Endothelial cell (in vitro differentiated cells): Measurements from ENCODE around the gene TIMP3. TPM values are rescaled to one million over a fixed set of nuclear protein-coding genes. Genes with fewer than 3 reads are reported as not detected.

Source experiments
- DNase-seq: peaks from one replicate; pipeline ENCODE4 v3.0.0; 2021; ENCODE audit warnings: low spot score
- H3K27ac Mint-ChIP-seq: one replicate; pipeline ENCODE4 v1.8.0; 2021; ENCODE audit warnings: mixed read lengths, inconsistent platforms; ENCODE audit not compliant: unreplicated experiment
- H3K27me3 Mint-ChIP-seq: one replicate; pipeline ENCODE4 v1.8.0; 2021; ENCODE audit warnings: mild to moderate bottlenecking, moderate library complexity, mixed read lengths, inconsistent platforms; ENCODE audit not compliant: unreplicated experiment
- H3K36me3 Mint-ChIP-seq: one replicate; pipeline ENCODE4 v1.8.0; 2021; ENCODE audit warnings: mild to moderate bottlenecking, low read depth, mixed read lengths, inconsistent platforms; ENCODE audit not compliant: unreplicated experiment
- H3K4me1 Mint-ChIP-seq: one replicate; pipeline ENCODE4 v1.8.0; 2021; ENCODE audit warnings: mild to moderate bottlenecking, mixed read lengths, inconsistent platforms; ENCODE audit not compliant: unreplicated experiment
- H3K4me3 Mint-ChIP-seq: one replicate; pipeline ENCODE4 v1.8.0; 2021; ENCODE audit warnings: mild to moderate bottlenecking, mixed read lengths, inconsistent platforms; ENCODE audit not compliant: unreplicated experiment
- H3K9me3 Mint-ChIP-seq: one replicate; pipeline ENCODE4 v1.8.0; 2021; ENCODE audit warnings: mixed read lengths, inconsistent platforms; ENCODE audit not compliant: unreplicated experiment
- CTCF ChIP-seq: fragments of 200-600 bp; sonication (generic); IDR thresholded peaks from one replicate; pipeline ENCODE4 v1.5.0; 2021; ENCODE audit warnings: antibody characterized with exemption; ENCODE audit not compliant: unreplicated experiment
- total RNA-seq: library from RNA; stranded (reverse); fragmentation: NEBNext Ultra II Directional; extraction: Animal tissue kit (Norgen Biotek cat#: 25700); gene quantifications from one replicate; pipeline ENCODE4 v1.2.1, GENCODE V29; 2021; ENCODE audit not compliant: unreplicated experiment

The TIMP3 gene
- total RNA-seq, 1 donor from 2014 or later = 73.5 TPM

- Mint-ChIP-seq H3K9me3 (no peaks in the 10 kb centered on the region), H3K27ac (peak overlapping the region; percentile 74), H3K4me3 (no peak overlapping the region), H3K27me3 (peaks cover 3% of the 10 kb centered on the region), H3K36me3 (peaks cover 28% of the 10 kb centered on the region), H3K4me1 (peaks cover 53% of the 10 kb centered on the region)
- no peak for DNase-seq
- no peak for TF ChIP-seq CTCF
Measured at GRCh38 chr22:32824531-32825312, 23.2 kb downstream of the TIMP3 start.

GRCh38 chr22:32826537-32826936, 25.0 kb downstream of the TIMP3 start:
- H3K27ac Mint-ChIP-seq = no peak overlapping the region
- TF ChIP-seq CTCF = no peak

GRCh38 chr22:32827049-32827602, 25.6 kb downstream of the TIMP3 start:
- no peak for TF ChIP-seq CTCF
- H3K27ac Mint-ChIP-seq = no peak overlapping the region
- H3K4me1 Mint-ChIP-seq = peaks cover 66% of the 10 kb centered on the region
- DNase-seq = no peak
- H3K4me3 Mint-ChIP-seq = peak overlapping the region; percentile 40
- no peaks in the 10 kb centered on the region for H3K9me3 Mint-ChIP-seq
- peaks cover 4% of the 10 kb centered on the region for H3K27me3 Mint-ChIP-seq
- H3K36me3 Mint-ChIP-seq = peaks cover 17% of the 10 kb centered on the region

More at GRCh38 chr22:32826537-32826936, 25.0 kb downstream of the TIMP3 start:
- Mint-ChIP-seq H3K36me3 (peaks cover 17% of the 10 kb centered on the region), H3K4me1 (peaks cover 62% of the 10 kb centered on the region), H3K4me3 (no peak overlapping the region), H3K9me3 (no peaks in the 10 kb centered on the region), H3K27me3 (peaks cover 4% of the 10 kb centered on the region)
- no peak for DNase-seq

- H3K4me3 Mint-ChIP-seq = no peak overlapping the region
- no peak overlapping the region for H3K27ac Mint-ChIP-seq
- H3K4me1 Mint-ChIP-seq = peaks cover 63% of the 10 kb centered on the region
- H3K36me3 Mint-ChIP-seq = peaks cover 17% of the 10 kb centered on the region
- TF ChIP-seq CTCF = no peak
- DNase-seq = no peak
- H3K9me3 Mint-ChIP-seq = no peaks in the 10 kb centered on the region
- H3K27me3 Mint-ChIP-seq = peaks cover 4% of the 10 kb centered on the region
Measured at GRCh38 chr22:32828150-32828549, 26.6 kb downstream of the TIMP3 start.

GRCh38 chr22:32828561-32828960, 27.1 kb downstream of the TIMP3 start:
- H3K27me3 Mint-ChIP-seq = peaks cover 4% of the 10 kb centered on the region
- no peak overlapping the region for H3K4me3 Mint-ChIP-seq
- no peak for DNase-seq
- peaks cover 19% of the 10 kb centered on the region for H3K36me3 Mint-ChIP-seq
- H3K9me3 Mint-ChIP-seq = no peaks in the 10 kb centered on the region
- TF ChIP-seq CTCF = no peak
- H3K4me1 Mint-ChIP-seq = peaks cover 60% of the 10 kb centered on the region
- H3K27ac Mint-ChIP-seq = no peak overlapping the region
